K562 (cell line): ENCODE measurements around the gene HEMGN. TPM values are rescaled to one million over a fixed set of nuclear protein-coding genes. Genes with fewer than 3 reads are reported as not detected.
"Not testable (repeated sequence)": the region's sequence is repeated elsewhere in the genome, so short reads cannot be mapped to it uniquely, and the experiment has no call there.

ENCODE experiments used
- AFF1 ChIP-seq, 2 experiments: fragments of 450-650 bp; IDR thresholded peaks; 2 replicates each; pipeline ENCODE4 v1.6.1; 2018; ENCODE audit warnings: mild to moderate bottlenecking in 2 of 2, low read depth in 1 of 2; ENCODE audit not compliant: partially characterized antibody in 2 of 2
- CREB1 ChIP-seq, 2 experiments: sonication (generic) in 1 of 2; formaldehyde crosslinking in 1 of 2; IDR thresholded peaks; 2 replicates each; pipeline versions ENCODE4 v1.6.1 to v1.8.0; 2012 to 2022; ENCODE audit warnings: inconsistent platforms in 1 of 2, mild to moderate bottlenecking in 1 of 2, missing genetic modification reagents in 1 of 2, moderate library complexity in 1 of 2
- E2F6 ChIP-seq, 2 experiments: IDR thresholded peaks; 2 replicates each; pipeline ENCODE4 v1.6.1; 2011; ENCODE audit warnings: borderline replicate concordance in 1 of 2, control low read depth in 1 of 2, low read depth in 1 of 2, low read length in 1 of 2, mild to moderate bottlenecking in 1 of 2, mixed read lengths in 1 of 2, moderate library complexity in 1 of 2; ENCODE audit not compliant: insufficient read depth in 1 of 2, insufficient read length in 1 of 2, poor library complexity in 1 of 2, severe bottlenecking in 1 of 2; ENCODE audit errors: extremely low read depth in 1 of 2
- ELF2 ChIP-seq: fragments of 250-450 bp; sonication (Bioruptor Pico); IDR thresholded peaks from 2 replicates; pipeline ENCODE4 v1.5.0; 2021; ENCODE audit warnings: mild to moderate bottlenecking
- EP300 ChIP-seq: IDR thresholded peaks from 2 replicates; pipeline ENCODE4 v1.6.1; 2012; ENCODE audit warnings: low read length, improper control_type of control experiment
- HSF4 ChIP-seq: fragments of 250-450 bp; sonication (Bioruptor Pico); IDR thresholded peaks from 2 replicates; pipeline ENCODE4 v2.1.2; 2022; ENCODE audit warnings: mild to moderate bottlenecking, moderate library complexity, borderline replicate concordance
- IRF9 ChIP-seq: fragments of 450-650 bp; IDR thresholded peaks from 2 replicates; pipeline ENCODE4 v1.6.1; 2016; ENCODE audit warnings: missing biosample characterization, missing genetic modification characterization
- KLF1 ChIP-seq: fragments of 450-650 bp; IDR thresholded peaks from 2 replicates; pipeline ENCODE4 v1.6.1; 2016; ENCODE audit warnings: missing genetic modification characterization, missing compliant biosample characterization
- MXI1 ChIP-seq: IDR thresholded peaks from 2 replicates; pipeline ENCODE4 v1.6.1; 2011; ENCODE audit warnings: low read depth, mild to moderate bottlenecking, improper control_type of control experiment, low read length
- MYC ChIP-seq, 2 experiments: fragments of 250-450 bp in 1 of 2; sonication (Bioruptor Pico) in 1 of 2; IDR thresholded peaks; 2 replicates each; pipeline versions ENCODE4 v1.5.1 to v1.6.1; 2012 to 2021; ENCODE audit warnings: low read depth in 2 of 2, borderline replicate concordance in 1 of 2, improper control_type of control experiment in 1 of 2, low read length in 1 of 2, mild to moderate bottlenecking in 1 of 2, moderate library complexity in 1 of 2
- NBN ChIP-seq: fragments of 450-650 bp; IDR thresholded peaks from 2 replicates; pipeline ENCODE4 v1.6.1; 2016; ENCODE audit warnings: low read depth, mild to moderate bottlenecking
- NR2C2 ChIP-seq, 2 experiments: fragments of 200-800 bp in 1 of 2; sonication (Bioruptor generic) in 1 of 2; sonication (generic) in 1 of 2; formaldehyde crosslinking in 1 of 2; IDR thresholded peaks; 2 replicates each; pipeline versions ENCODE4 v1.6.1 to v1.8.0; 2016 to 2022; ENCODE audit warnings: mild to moderate bottlenecking in 1 of 2, missing compliant biosample characterization in 1 of 2, missing genetic modification characterization in 1 of 2, missing genetic modification reagents in 1 of 2
- TCF15 ChIP-seq: fragments of 250-450 bp; sonication (Bioruptor Pico); IDR thresholded peaks from 2 replicates; pipeline ENCODE4 v1.8.0; 2022; ENCODE audit warnings: moderate library complexity, mild to moderate bottlenecking, inconsistent platforms
- TRIM24 ChIP-seq, 2 experiments: fragments of 450-650 bp; IDR thresholded peaks; 2 replicates each; pipeline ENCODE4 v1.6.1; 2016
- ZNF197 ChIP-seq: fragments of 200-800 bp; sonication (Bioruptor generic); IDR thresholded peaks from 2 replicates; pipeline ENCODE4 v1.6.1; 2016; ENCODE audit warnings: low read depth, missing genetic modification characterization, missing compliant biosample characterization
- ZNF449 ChIP-seq: fragments of 250-450 bp; sonication (Bioruptor Pico); IDR thresholded peaks from 2 replicates; pipeline ENCODE4 v1.8.0; 2022; ENCODE audit warnings: moderate library complexity, mild to moderate bottlenecking, inconsistent platforms
- polyA plus RNA-seq, 8 experiments: library from polyadenylated mRNA; depleted of rRNA in 4 of 8; stranded (reverse) in 5 of 8; unstranded in 3 of 8; fragments of >200 nt; fragmentation: Nextera tagmentation in 2 of 8; fragmentation: Illumina TruSeq in 1 of 8; extraction: Ambion mirVana in 2 of 8; extraction: Trizol in 1 of 8; gene quantifications; 2 replicates each; pipeline versions ENCODE4 v1.2.1 to v1.2.3, GENCODE V29; 2011 to 2014; ENCODE audit warnings: inconsistent platforms in 1 of 8, missing spikeins in 1 of 8
- total RNA-seq, 7 experiments: library from RNA; depleted of rRNA in 6 of 7; stranded (reverse); fragments of >200 nt in 6 of 7; fragmentation: Illumina TruSeq in 2 of 7; extraction: Trizol in 2 of 7; gene quantifications; 2 replicates each; pipeline versions ENCODE4 v1.2.1 to v1.2.3, GENCODE V29; 2011 to 2021; ENCODE audit warnings: low replicate concordance in 1 of 7

HEMGN gene
- total and polyA plus RNA-seq, 9 of the 15 experiments (the other 6 are each of a cell fraction or from before 2014, with no cell fraction given): 56.3 to 258 (median 137) TPM

- TF ChIP-seq ELF2 (CRISPR knock-in tag) (peak; percentile 29; the same call in 1 of the 2 replicates), MXI1 (peak; percentile 39; the same call in 1 of the 2 replicates), E2F6 (IDR thresholded peaks at IDR 0.05; ENCODE audit: borderline replicate concordance in 1 of 2, extremely low read depth in 1 of 2, insufficient read depth in 1 of 2, insufficient read length in 1 of 2, low read depth in 1 of 2, low read length in 1 of 2, poor library complexity in 1 of 2, severe bottlenecking in 1 of 2) (peak in 1 of 2 experiments; percentile 15), NBN (peak; percentile 97), ZNF197 (CRISPR knock-in tag) (peak; percentile 89; the same call in 1 of the 2 replicates), TCF15 (CRISPR knock-in tag) (peak; percentile 73; the same call in 1 of the 2 replicates), IRF9 (tag) (peak; percentile 8; the same call in 1 of the 2 replicates), KLF1 (tag) (peak; percentile 94), ZNF449 (CRISPR knock-in tag) (peak; percentile 74; the same call in 1 of the 2 replicates), EP300 (peak; percentile 96), HSF4 (CRISPR knock-in tag) (peak; percentile 81; the same call in 1 of the 2 replicates), NR2C2 (tag; IDR thresholded peaks at IDR 0.05) (peak; percentile 83), MYC (IDR thresholded peaks at IDR 0.05; ENCODE audit: low read depth, low read length) (peak; percentile 88), MYC (CRISPR knock-in tag; IDR thresholded peaks at IDR 0.05; ENCODE audit: borderline replicate concordance, low read depth) (0 out of 2 replicates have a peak, but pooled peaks have one; percentile 5), TRIM24 (IDR thresholded peaks at IDR 0.05) (peak; percentile 97 to 98), AFF1 (IDR thresholded peaks at IDR 0.05; ENCODE audit: low read depth in 1 of 2, partially characterized antibody in 2 of 2) (peak; percentile 81 to 94), CREB1 (IDR thresholded peaks at IDR 0.05) (0 out of 2 replicates have a peak, but pooled peaks have one; percentile 38), CREB1 (CRISPR knock-in tag; IDR thresholded peaks at IDR 0.05) (0 out of 2 replicates have a peak, but pooled peaks have one; percentile 43)
- not testable (repeated sequence) for TF ChIP-seq NR2C2 (CRISPR knock-in tag; IDR thresholded peaks at IDR 0.05)
Observed at GRCh38 chr9:97960678-97961328, 22.8 kb upstream of the HEMGN start (continued).
